ENCODE data around the gene ELOVL2.
A peak's percentile ranks its signal among the peaks of the same experiment; 100 is the strongest.

The ELOVL2 gene

GRCh38 chr6:10979603-10980002, 64.5 kb downstream of the ELOVL2 start:
- no peak for DNase-seq (ENCODE audit: low read depth in 2 of 2)

GRCh38 chr6:10977231-10977968, 66.7 kb downstream of the ELOVL2 start:
- no peak for DNase-seq (ENCODE audit: low read depth in 2 of 2)

DNA sequence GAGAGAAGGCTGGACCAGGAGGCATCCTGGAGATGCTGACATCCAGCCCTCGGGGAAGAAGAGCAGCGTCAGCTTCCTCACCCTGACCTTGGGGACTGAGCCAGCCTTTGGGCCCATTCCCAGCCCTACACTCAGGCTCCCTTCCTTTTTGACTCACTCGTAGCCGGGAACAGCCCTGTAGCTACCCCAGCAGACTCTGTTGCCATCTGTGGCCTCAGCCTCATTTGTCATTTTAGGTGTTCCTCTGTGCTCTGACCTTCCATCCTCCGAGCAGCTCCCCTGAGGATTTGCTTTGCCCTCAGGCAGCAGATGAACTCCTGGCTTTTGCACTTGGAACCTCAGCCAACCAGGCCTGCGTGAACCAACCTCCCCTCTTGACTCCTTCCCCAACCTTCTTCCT, 67.5 kb downstream of the ELOVL2 start:
- DNase-seq (ENCODE audit: low read depth in 2 of 2): no peak

- no peak for DNase-seq (ENCODE audit: low read depth in 2 of 2)
Measured at GRCh38 chr6:10972196-10972595, 71.9 kb downstream of the ELOVL2 start.

- no peak for DNase-seq (ENCODE audit: low read depth in 2 of 2)
Measured at GRCh38 chr6:10970731-10971130, 73.4 kb downstream of the ELOVL2 start.

DNA sequence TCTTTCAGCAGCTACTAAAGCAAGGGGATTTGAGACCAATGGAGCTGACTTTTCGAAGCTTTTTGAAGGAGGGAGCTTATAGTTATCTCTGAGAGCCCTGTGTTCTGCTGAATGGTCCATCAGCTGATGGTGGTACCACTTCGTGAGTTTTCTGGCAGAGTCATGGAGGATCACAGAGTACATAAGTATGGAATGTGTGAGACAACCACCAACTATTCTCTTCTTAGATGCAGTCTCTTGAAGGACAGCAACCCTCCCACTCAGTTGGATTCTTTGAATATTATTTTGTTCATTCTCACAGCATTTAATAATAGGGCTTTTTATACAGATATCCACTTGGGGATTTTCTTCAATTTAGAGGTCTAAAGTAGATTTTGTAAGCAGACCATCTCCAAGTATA, 75.3 kb downstream of the ELOVL2 start:
- DNase-seq (ENCODE audit: low read depth in 2 of 2): no peak

DNA sequence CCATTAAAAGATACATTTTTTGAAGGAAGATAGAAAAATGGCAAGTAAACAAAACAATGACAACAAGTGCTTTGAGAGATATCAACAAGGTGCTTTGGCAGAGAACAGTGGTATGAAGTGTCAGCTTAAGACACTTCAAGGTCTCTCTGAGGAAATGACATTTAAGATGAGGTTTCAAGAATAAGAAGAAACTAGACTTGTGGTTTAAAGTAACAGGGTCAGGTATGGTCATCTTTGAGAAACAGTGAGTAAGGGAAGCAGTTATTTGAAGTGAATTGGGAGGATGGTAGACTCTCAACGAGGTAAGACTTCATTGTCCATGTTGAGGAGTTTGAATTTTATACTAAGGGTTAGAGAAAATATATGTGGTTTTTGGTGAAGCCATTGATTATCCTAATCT, 79.4 kb downstream of the ELOVL2 start:
- no peak for DNase-seq (ENCODE audit: low read depth in 2 of 2)

DNA sequence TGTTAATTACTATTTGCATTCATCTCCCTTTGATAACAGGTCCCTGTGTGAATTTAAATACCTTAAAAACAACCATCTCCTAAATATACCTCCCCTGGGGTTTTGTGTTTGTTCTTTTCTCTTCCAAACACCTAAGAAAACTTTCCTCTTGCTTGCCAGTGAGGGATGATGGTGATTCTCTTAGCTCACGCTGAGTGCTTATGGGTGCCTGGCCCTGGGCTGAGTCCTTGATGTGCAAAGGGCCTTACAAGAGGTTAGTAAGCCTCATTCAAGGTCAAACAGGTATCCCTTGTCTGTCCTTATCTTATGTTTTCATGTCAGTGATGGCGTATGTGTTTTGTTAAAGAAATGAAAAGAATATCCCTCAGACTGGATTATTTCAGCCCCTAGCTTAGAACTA, 81.0 kb downstream of the ELOVL2 start:
- DNase-seq (ENCODE audit: low read depth in 2 of 2): no peak

GRCh38 chr6:10962673-10963072, 81.4 kb downstream of the ELOVL2 start:
- peak; percentile 83 for DNase-seq (ENCODE audit: low read depth in 2 of 2)

DNA sequence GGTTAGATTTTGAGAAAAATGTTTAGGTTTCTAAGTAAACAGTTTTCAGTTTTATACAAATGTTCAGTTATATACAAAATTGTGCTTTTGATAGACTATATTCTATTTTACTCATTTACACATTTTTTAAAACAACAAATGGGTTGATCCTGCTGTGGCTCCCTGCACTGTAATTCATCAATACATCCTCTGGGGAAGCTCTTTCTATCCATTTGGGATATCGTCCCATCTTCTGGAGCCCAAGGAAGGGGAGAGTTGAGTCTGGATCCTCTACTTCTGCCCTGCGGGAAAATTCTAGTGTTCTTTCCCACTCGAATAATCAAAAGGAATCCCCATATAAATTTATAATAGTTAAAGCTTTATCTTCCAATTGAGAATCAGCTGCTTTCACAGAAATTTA, 82.3 kb downstream of the ELOVL2 start:
- no peak for DNase-seq (ENCODE audit: low read depth in 2 of 2)

- DNase-seq (ENCODE audit: low read depth in 2 of 2): no peak
Measured at GRCh38 chr6:10960171-10960570, 83.9 kb downstream of the ELOVL2 start.

DNA sequence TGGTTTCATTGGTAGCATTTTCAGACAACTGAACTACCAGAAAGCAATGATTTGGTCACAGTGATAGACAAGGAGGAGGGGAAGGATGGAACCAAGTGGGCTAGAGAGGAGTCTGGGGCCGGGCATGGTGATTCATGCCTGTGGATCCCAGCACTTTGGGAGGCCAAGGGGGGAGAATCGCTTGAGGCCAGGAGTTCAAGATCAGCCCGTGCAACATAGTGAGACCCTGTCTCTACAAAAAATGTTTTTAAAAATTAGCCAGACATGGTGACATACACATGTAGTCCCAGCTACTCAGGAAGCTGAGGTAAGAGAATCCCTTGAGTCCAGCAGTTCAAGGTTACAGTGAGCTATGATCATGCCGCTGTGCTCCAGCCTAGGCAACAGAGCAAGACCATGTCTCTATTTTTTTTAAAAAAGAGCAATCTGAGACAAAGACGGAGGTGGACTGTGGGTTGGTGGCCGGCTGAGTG, 86.7 kb downstream of the ELOVL2 start:
- no peak for DNase-seq (ENCODE audit: low read depth in 2 of 2)

DNA sequence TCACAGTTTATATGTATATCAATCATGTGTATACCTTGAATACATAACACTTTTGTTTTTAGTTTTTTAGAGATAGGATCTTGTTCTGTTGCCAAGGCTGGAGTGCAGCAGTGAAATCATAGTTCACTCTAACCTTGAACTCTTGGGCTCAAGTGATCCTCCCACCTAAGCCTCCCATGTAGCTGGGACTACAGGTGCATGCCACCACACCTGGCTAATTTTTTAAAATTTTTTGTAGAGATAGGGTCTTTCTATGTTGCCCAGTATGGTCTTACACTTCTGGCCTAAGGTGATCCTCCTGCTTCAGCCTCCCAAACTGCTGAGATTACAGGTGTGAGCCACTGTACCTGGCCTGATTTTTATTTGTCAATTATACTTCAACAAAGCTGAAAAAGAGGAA, 87.3 kb downstream of the ELOVL2 start:
- no peak for DNase-seq (ENCODE audit: low read depth in 2 of 2)

DNA sequence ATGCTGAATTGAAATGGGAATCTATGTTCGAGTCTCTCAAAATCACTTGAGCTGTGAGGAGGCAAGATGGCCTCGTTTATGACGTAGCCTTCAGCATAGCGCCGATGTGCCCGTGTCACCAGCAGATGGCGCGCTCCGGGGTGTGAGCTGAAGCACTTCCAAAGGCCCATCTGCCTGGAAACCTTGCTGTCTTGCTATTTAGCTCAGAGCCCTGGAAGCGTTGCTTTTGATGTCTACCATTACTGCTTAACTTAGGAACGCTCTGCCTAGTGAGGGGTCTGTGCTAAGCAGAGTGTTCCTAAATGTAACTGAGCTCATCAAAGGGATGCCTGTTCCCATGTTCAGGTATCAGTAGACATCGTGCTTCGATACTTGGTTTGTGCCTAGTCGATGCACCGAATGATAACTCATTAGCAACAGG, 89.5 kb downstream of the ELOVL2 start:
- DNase-seq (ENCODE audit: low read depth in 2 of 2): peak; percentile 53 to 64

DNA sequence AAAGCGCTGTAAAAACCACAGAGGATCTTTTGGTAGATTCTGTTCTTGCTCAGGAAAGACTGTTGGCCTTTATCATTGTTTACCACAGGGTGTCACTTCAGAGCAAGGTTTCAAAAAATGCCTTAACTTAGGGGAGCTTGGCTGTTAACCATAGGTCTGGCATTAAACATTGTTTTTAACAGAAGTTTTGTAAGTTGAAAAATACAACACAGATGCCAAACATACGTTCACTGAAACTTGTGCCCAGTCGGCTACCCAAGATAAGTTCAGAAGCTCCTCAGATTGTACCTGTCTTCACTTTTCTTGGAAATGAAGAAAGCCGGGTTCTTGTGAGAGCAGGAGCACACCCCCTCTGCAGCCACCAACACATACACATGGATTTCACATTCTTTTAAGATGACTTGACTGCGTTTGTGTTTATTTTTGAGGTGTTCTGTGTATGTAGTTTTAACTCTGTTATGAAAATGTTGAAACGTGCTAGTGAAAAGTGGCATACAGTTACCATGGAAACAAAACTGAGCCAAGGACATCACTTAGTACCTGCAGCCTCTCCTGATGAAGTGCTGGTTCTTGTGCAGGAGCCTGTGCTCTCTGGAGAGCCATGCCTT, 92.3 kb downstream of the ELOVL2 start:
- DNase-seq (ENCODE audit: low read depth in 2 of 2): peak; percentile 33 to 35

GRCh38 chr6:10949579-10950490, 94.3 kb downstream of the ELOVL2 start:
- no peak for DNase-seq (ENCODE audit: low read depth in 2 of 2)

DNA sequence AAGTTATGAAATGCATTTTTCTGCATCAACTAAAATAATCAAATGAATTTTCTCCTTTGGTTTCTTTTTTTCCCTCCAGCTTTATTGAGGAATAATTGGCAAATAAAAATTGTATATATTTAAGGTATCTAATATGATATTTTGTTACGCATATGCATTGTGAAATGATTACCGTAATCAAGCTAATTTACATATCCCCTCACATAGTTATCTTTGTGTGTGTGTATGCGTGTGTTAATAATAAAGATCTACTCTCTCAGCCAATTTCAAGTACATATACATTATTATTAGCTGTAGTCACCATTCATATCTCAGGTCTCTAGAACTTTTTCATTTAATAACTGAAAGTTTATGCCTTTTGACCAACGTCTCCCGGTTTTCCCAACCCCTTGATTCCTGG, 96.1 kb downstream of the ELOVL2 start:
- DNase-seq (ENCODE audit: low read depth in 2 of 2): no peak

DNA sequence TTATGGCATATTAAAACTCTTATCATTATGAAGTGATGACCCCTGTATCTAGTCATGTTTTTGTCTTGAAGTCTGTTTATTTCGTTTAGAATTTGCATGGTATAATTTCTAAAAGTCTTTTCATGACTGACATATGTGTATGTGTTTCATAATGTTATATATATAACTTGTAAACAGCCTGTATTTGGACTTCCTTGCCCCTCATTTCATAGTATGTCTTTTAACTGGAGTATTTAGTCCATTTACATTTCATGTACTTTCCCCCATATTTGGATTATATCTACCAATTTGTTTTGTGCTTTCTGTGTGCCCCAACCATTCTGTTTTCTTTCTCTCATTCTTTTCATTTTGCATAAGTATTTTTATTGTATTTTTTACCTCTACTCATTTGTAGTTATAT, 98.3 kb downstream of the ELOVL2 start:
- DNase-seq (ENCODE audit: low read depth in 2 of 2): no peak

- DNase-seq (ENCODE audit: low read depth in 2 of 2): no peak
Measured at GRCh38 chr6:10939840-10940239, 104.3 kb downstream of the ELOVL2 start.

GRCh38 chr6:10933126-10933525, 111.0 kb downstream of the ELOVL2 start:
- DNase-seq (ENCODE audit: low read depth in 2 of 2): no peak
